Natural killer cell (primary cell): ENCODE results near the gene IL22RA1. TPM values are rescaled to one million over a fixed set of nuclear protein-coding genes. Genes with fewer than 3 reads are reported as not detected.

Experiments
- ATAC-seq, 3 donors: fragments of 150-1000 bp in 2 of 3; fragments of 200-7000 bp in 1 of 3; cut with Tn5 transposase; 1 replicate in 1 of 3; 2 replicates in 2 of 3; pipeline ENCODE4 v1.10.0; 2021; ENCODE audit warnings: mild to moderate bottlenecking in 2 of 3, moderate library complexity in 2 of 3
- DNase-seq, 2 donors: peaks; one replicate each; pipeline versions ENCODE4 v3.0.0 to v3.0.0-alpha.2; 2013 to 2021; ENCODE audit warnings: mixed read lengths in 1 of 2
- H3K27ac ChIP-seq: one replicate; pipeline ENCODE4 v1.5.1; 2013; ENCODE audit warnings: mild to moderate bottlenecking, low read length
- H3K27me3 ChIP-seq: one replicate; pipeline ENCODE4 v1.6.1; 2013; ENCODE audit warnings: low read length; ENCODE audit not compliant: control insufficient read depth, insufficient read depth
- H3K36me3 ChIP-seq: one replicate; pipeline ENCODE4 v1.6.1; 2013; ENCODE audit warnings: low read length; ENCODE audit not compliant: control insufficient read depth, insufficient read depth
- H3K4me1 ChIP-seq: one replicate; pipeline ENCODE4 v1.6.1; 2013; ENCODE audit warnings: low read length; ENCODE audit not compliant: control insufficient read depth, insufficient read depth
- H3K4me3 ChIP-seq: one replicate; pipeline ENCODE4 v1.5.1; 2013; ENCODE audit warnings: low read length
- H3K9me3 ChIP-seq: one replicate; pipeline ENCODE4 v1.6.1; 2013; ENCODE audit warnings: low read length; ENCODE audit not compliant: control insufficient read depth, insufficient read depth
- H3K27ac Mint-ChIP-seq, 2 donors: one replicate each; pipeline ENCODE4 v1.8.0; 2022; ENCODE audit warnings: mild to moderate bottlenecking in 2 of 2, mixed read lengths in 2 of 2, moderate library complexity in 1 of 2
- H3K27me3 Mint-ChIP-seq, 2 donors: one replicate each; pipeline ENCODE4 v1.8.0; 2022; ENCODE audit warnings: low read depth in 2 of 2, mixed read lengths in 2 of 2
- H3K36me3 Mint-ChIP-seq: one replicate; pipeline ENCODE4 v1.8.0; 2022; ENCODE audit warnings: mixed read lengths
- H3K4me1 Mint-ChIP-seq, 2 donors: one replicate each; pipeline ENCODE4 v1.8.0; 2022; ENCODE audit warnings: mixed read lengths in 2 of 2
- H3K4me3 Mint-ChIP-seq: one replicate; pipeline ENCODE4 v1.8.0; 2022; ENCODE audit warnings: mild to moderate bottlenecking, moderate library complexity, mixed read lengths
- H3K9me3 Mint-ChIP-seq, 2 donors: one replicate each; pipeline ENCODE4 v1.8.0; 2022; ENCODE audit warnings: mixed read lengths in 2 of 2
- CTCF ChIP-seq: fragments of 200-600 bp; IDR thresholded peaks from one replicate; pipeline ENCODE4 v1.8.0; 2022; ENCODE audit warnings: antibody characterized with exemption
- WGBS: methylation state at CpG from one replicate; pipeline ENCODE4 v1.1.7; 2013; ENCODE audit warnings: missing lambda C conversion rate; ENCODE audit not compliant: insufficient coverage; 5-methylcytosine and 5-hydroxymethylcytosine counted together
- intact Hi-C: fragments of 100-400 bp; cut with micrococcal nuclease; formaldehyde crosslinking; loops from one replicate; pipeline ENCODE4 v1.14.2; 2022
- total RNA-seq, 4 donors: library from RNA; stranded (reverse); fragments of 120-200 nt in 1 of 4; gene quantifications; one replicate each; pipeline versions ENCODE4 v1.2.3 to v1.2.4, GENCODE V29; 2013 to 2022

IL22RA1 gene
- total RNA-seq, 3 donors from 2014 or later (not counting 1 experiment from before 2014, with no cell fraction given): not detected

GRCh38 chr1:24109686-24110475, 33.1 kb downstream of the IL22RA1 start:
- TF ChIP-seq CTCF: no peak
- Histone ChIP-seq H3K36me3 (no peaks in the 10 kb centered on the region), H3K27me3 (no peaks in the 10 kb centered on the region), H3K4me3 (no peak overlapping the region), H3K4me1 (peaks cover 7% of the 10 kb centered on the region), H3K27ac (no peak overlapping the region), H3K9me3 (no peaks in the 10 kb centered on the region)
- Mint-ChIP-seq H3K9me3 (no peaks in the 10 kb centered on the region), H3K27me3 (peaks cover 7 to 13% of the 10 kb centered on the region in 2 donors), H3K36me3 (no peaks in the 10 kb centered on the region), H3K4me3 (no peak overlapping the region), H3K4me1 (peaks cover 0 to 15% of the 10 kb centered on the region in 2 donors), H3K27ac (no peak overlapping the region)
- ATAC-seq (no peak), DNase-seq (no peak)
- intact Hi-C loops: no loop called here
- WGBS: 89% methylated on average over 15 of the region's 15 CpGs

GRCh38 chr1:24109166-24109483, 33.8 kb downstream of the IL22RA1 start:
- 100% methylated on average over 1 of the region's 1 CpG for WGBS
- no peak overlapping the region for H3K4me3 Mint-ChIP-seq
- intact Hi-C loops: no loop called here
- Histone ChIP-seq H3K36me3 (no peaks in the 10 kb centered on the region), H3K27me3 (no peaks in the 10 kb centered on the region), H3K4me1 (peaks cover 7% of the 10 kb centered on the region), H3K27ac (no peak overlapping the region), H3K4me3 (no peak overlapping the region), H3K9me3 (no peaks in the 10 kb centered on the region)
- ATAC-seq: no peak
- H3K9me3 Mint-ChIP-seq: no peaks in the 10 kb centered on the region
- no peak overlapping the region for H3K27ac Mint-ChIP-seq
- no peak for TF ChIP-seq CTCF
- no peaks in the 10 kb centered on the region for H3K36me3 Mint-ChIP-seq
- H3K4me1 Mint-ChIP-seq: peaks cover 0 to 15% of the 10 kb centered on the region in 2 donors
- no peak for DNase-seq
- peaks cover 6 to 13% of the 10 kb centered on the region in 2 donors for H3K27me3 Mint-ChIP-seq

GRCh38 chr1:24108334-24109165, 34.4 kb downstream of the IL22RA1 start:
- no peak overlapping the region for H3K4me3 Mint-ChIP-seq
- no peak for DNase-seq
- 79% methylated on average over 20 of the region's 22 CpGs for WGBS
- Histone ChIP-seq H3K36me3 (no peaks in the 10 kb centered on the region), H3K27me3 (no peaks in the 10 kb centered on the region), H3K4me1 (peaks cover 7% of the 10 kb centered on the region), H3K9me3 (no peaks in the 10 kb centered on the region), H3K4me3 (no peak overlapping the region), H3K27ac (no peak overlapping the region)
- no peak overlapping the region for H3K27ac Mint-ChIP-seq
- ATAC-seq: no peak
- H3K4me1 Mint-ChIP-seq: peaks cover 0 to 15% of the 10 kb centered on the region in 2 donors
- peaks cover 0 to 11% of the 10 kb centered on the region in 2 donors for H3K27me3 Mint-ChIP-seq
- no peak for TF ChIP-seq CTCF
- no peaks in the 10 kb centered on the region for H3K36me3 Mint-ChIP-seq
- intact Hi-C loops: no loop called here
- H3K9me3 Mint-ChIP-seq: no peaks in the 10 kb centered on the region
